HEK293 (cell line): ENCODE data around the gene STX4.
A peak's percentile ranks its signal among the peaks of the same experiment; 100 is the strongest.

ENCODE experiments used
- CTCF ChIA-PET: fragments of 350-600 bp; formaldehyde crosslinking; extraction: SDS; loops from one replicate; lab custom pipeline; 2021; ENCODE audit warnings: antibody characterized with exemption; lab: Yijun Ruan, JAX
- POLR2A ChIA-PET: fragments of 300-600 bp; formaldehyde crosslinking; extraction: SDS; loops from one replicate; lab custom pipeline; 2020; ENCODE audit warnings: antibody characterized with exemption, inconsistent platforms; lab: Yijun Ruan, JAX
- H3K27ac ChIP-seq: fragments of 200-500 bp; sonication (Bioruptor generic); 2 replicates; pipeline ENCODE4 v1.5.1; 2014; ENCODE audit warnings: low read depth, low read length, control low read depth, inconsistent platforms; ENCODE audit errors: extremely low read depth
- H3K36me3 ChIP-seq, 2 experiments: fragments of 200-500 bp in 1 of 2; sonication (Bioruptor generic) in 1 of 2; 1 replicate in 1 of 2; 2 replicates in 1 of 2; pipeline ENCODE4 v1.5.1; 2014 to 2017; ENCODE audit warnings: inconsistent platforms in 2 of 2, low read length in 2 of 2; ENCODE audit not compliant: control insufficient read depth in 2 of 2, insufficient read depth in 1 of 2
- H3K4me1 ChIP-seq: fragments of 200-500 bp; sonication (Bioruptor generic); 2 replicates; pipeline ENCODE4 v1.5.1; 2014; ENCODE audit warnings: mild to moderate bottlenecking, low read length, inconsistent platforms; ENCODE audit not compliant: control insufficient read depth, insufficient read depth
- H3K4me3 ChIP-seq: 2 replicates; pipeline ENCODE4 v1.5.1; 2011; ENCODE audit warnings: low read depth, mild to moderate bottlenecking, control low read depth, low read length, moderate library complexity
- H3K9me3 ChIP-seq: fragments of 200-500 bp; sonication (Bioruptor generic); 2 replicates; pipeline ENCODE4 v1.5.1; 2014; ENCODE audit warnings: low read depth, low read length, inconsistent platforms; ENCODE audit not compliant: control insufficient read depth, insufficient read depth
- AEBP2 ChIP-seq: fragments of 450-650 bp; formaldehyde crosslinking; IDR thresholded peaks from 2 replicates; pipeline ENCODE4 v1.5.1; 2016; ENCODE audit warnings: missing biosample characterization, missing genetic modification characterization, borderline replicate concordance
- CTCF ChIP-seq: fragments of 450-650 bp; formaldehyde crosslinking; IDR thresholded peaks from 2 replicates; pipeline ENCODE4 v1.5.1; 2016; ENCODE audit warnings: missing biosample characterization, missing genetic modification characterization
- ELK4 ChIP-seq: IDR thresholded peaks from 2 replicates; pipeline ENCODE4 v1.6.1; 2011; ENCODE audit warnings: mild to moderate bottlenecking, low read depth, low read length, borderline replicate concordance
- KLF9 ChIP-seq: fragments of 450-650 bp; formaldehyde crosslinking; IDR thresholded peaks from 2 replicates; pipeline ENCODE4 v1.5.1; 2016; ENCODE audit warnings: missing biosample characterization, missing genetic modification characterization, low read depth
- ZBTB26 ChIP-seq: fragments of 450-650 bp; formaldehyde crosslinking; optimal IDR thresholded peaks from 2 replicates; pipeline ENCODE3; 2016; ENCODE audit warnings: missing biosample characterization, mild to moderate bottlenecking, missing genetic modification characterization
- ZFP37 ChIP-seq: fragments of 450-650 bp; formaldehyde crosslinking; IDR thresholded peaks from 2 replicates; pipeline ENCODE4 v1.5.1; 2016; ENCODE audit warnings: missing biosample characterization, missing genetic modification characterization
- ZNF175 ChIP-seq: fragments of 450-650 bp; formaldehyde crosslinking; IDR thresholded peaks from 2 replicates; pipeline ENCODE4 v1.5.1; 2016; ENCODE audit warnings: missing biosample characterization, missing genetic modification characterization
- ZNF223 ChIP-seq: fragments of 450-650 bp; formaldehyde crosslinking; IDR thresholded peaks from 2 replicates; pipeline ENCODE4 v1.5.1; 2016; ENCODE audit warnings: missing biosample characterization, missing genetic modification characterization
- ZNF24 ChIP-seq: fragments of 450-650 bp; formaldehyde crosslinking; IDR thresholded peaks from 2 replicates; pipeline ENCODE4 v1.5.1; 2016; ENCODE audit warnings: missing biosample characterization, missing genetic modification characterization
- ZNF335 ChIP-seq: fragments of 450-650 bp; formaldehyde crosslinking; conservative IDR thresholded peaks from 2 replicates; pipeline ENCODE4 v1.5.1; 2016; ENCODE audit warnings: missing biosample characterization, missing genetic modification characterization
- ZNF341 ChIP-seq: fragments of 450-650 bp; formaldehyde crosslinking; IDR thresholded peaks from 2 replicates; pipeline ENCODE4; 2016; ENCODE audit warnings: low read depth, missing biosample characterization, missing genetic modification characterization
- ZNF362 ChIP-seq: fragments of 450-650 bp; formaldehyde crosslinking; IDR thresholded peaks from 2 replicates; pipeline ENCODE4 v1.5.1; 2016; ENCODE audit warnings: missing biosample characterization, missing genetic modification characterization
- ZNF513 ChIP-seq: fragments of 450-650 bp; IDR thresholded peaks from 2 replicates; pipeline ENCODE4 v1.5.1; 2018; ENCODE audit warnings: missing biosample characterization, missing genetic modification characterization
- ZNF600 ChIP-seq: fragments of 450-650 bp; formaldehyde crosslinking; IDR thresholded peaks from 2 replicates; pipeline ENCODE4 v1.5.1; 2016; ENCODE audit warnings: missing biosample characterization, missing genetic modification characterization
- ZNF658 ChIP-seq: fragments of 450-650 bp; formaldehyde crosslinking; IDR thresholded peaks from 2 replicates; pipeline ENCODE4; 2016; ENCODE audit warnings: missing biosample characterization, missing genetic modification characterization
- ZNF707 ChIP-seq: fragments of 450-650 bp; formaldehyde crosslinking; IDR thresholded peaks from 2 replicates; pipeline ENCODE4 v1.5.1; 2016; ENCODE audit warnings: missing biosample characterization, missing genetic modification characterization

STX4 gene

GRCh38 chr16:31074814-31075183 is 41.4 kb downstream of the STX4 start (continued):
- TF ChIP-seq ZNF600 (tag by site-specific recombination) (no peak), ZNF223 (tag by site-specific recombination) (no peak), ZNF362 (no peak), ELK4 (no peak), CTCF (tag by site-specific recombination) (0 out of 2 replicates have a peak, but pooled peaks have one; percentile 47), ZNF341 (tag by site-specific recombination) (peak; percentile 53; the same call in 1 of the 2 replicates), ZBTB26 (tag by site-specific recombination) (peak; percentile 28), ZNF24 (tag by site-specific recombination) (no peak), AEBP2 (tag by site-specific recombination) (no peak), ZFP37 (tag by site-specific recombination) (no peak), ZNF707 (tag by site-specific recombination) (no peak), ZNF175 (tag by site-specific recombination) (no peak), ZNF335 (tag by site-specific recombination) (peak; percentile 27), ZNF513 (tag by site-specific recombination) (no peak)

GRCh38 chr16:31076319-31076718 is 43.0 kb downstream of the STX4 start:
- Histone ChIP-seq H3K36me3 (peaks cover 0 to 57% of the 10 kb centered on the region in 2 experiments; a peak in 1 of 3 replicates), H3K4me3 (no peak overlapping the region), H3K9me3 (no peaks in the 10 kb centered on the region), H3K27ac (no peak overlapping the region), H3K4me1 (no peaks in the 10 kb centered on the region)
- POLR2A ChIA-PET, result interaction anchor here (1.2 to 1.9 kb wide), 2 partner anchors 8 to 41 kb away, joined by 3 to 7 read pairs; partner anchors contain the start of gene KAT8
- peak; percentile 50; the same call in 1 of the 2 replicates for TF ChIP-seq KLF9 (tag by site-specific recombination)
- TF ChIP-seq ZNF658 (tag by site-specific recombination), result no peak
- CTCF ChIA-PET, result no interaction called here
